Gastrocnemius medialis (tissue), 4 donors: ENCODE measurements around the gene TEX54.

ENCODE experiments used
- POLR2A ChIP-seq, 2 donors: fragments of 450-650 bp; IDR thresholded peaks; one replicate each; pipeline ENCODE4 v1.6.1; 2017; ENCODE audit warnings: antibody characterized with exemption in 2 of 2, mild to moderate bottlenecking in 2 of 2, moderate library complexity in 2 of 2
- TF ChIP-seq, protein P1 (sequence below), 5 experiments: fragments of 450-650 bp in 3 of 5; fragments of 200-600 bp in 2 of 5; sonication (generic) in 2 of 5; IDR thresholded peaks in 4 of 5; conservative IDR thresholded peaks in 1 of 5; 1 replicate in 4 of 5; 2 replicates in 1 of 5; pipeline ENCODE4 v1.5.1; 2016 to 2019; ENCODE audit warnings: antibody characterized with exemption in 5 of 5, mild to moderate bottlenecking in 3 of 5, moderate library complexity in 3 of 5

DNA sequence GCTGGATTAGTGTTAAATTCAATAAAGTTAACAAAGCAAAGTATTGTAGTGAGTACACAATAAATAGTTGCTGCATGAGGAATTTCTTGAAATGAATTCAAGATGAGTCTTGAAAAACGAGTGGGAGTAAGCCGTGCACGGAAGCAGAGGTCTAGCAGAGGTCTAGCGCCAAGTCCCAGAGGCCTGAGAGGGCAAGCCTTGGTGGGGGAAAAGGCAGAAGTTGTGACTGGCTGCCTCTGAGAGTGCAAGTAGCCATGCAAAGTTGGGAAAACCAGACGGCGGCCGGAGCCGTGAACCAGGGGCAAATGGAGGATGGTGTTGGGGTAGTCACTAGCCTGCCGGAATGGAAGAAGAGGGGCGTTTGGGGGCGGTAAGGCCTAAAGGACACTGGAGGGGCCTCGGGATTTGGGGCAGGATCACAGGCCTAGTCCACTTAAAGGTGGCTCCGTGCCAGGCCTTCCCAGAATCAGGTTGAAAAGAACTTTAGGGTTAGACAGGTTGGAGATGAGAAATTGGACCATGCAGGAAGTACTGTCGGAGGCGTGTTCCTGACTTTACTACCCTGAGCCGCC is 47.7 kb upstream of the TEX54 start:
- TF ChIP-seq, protein P1, sequence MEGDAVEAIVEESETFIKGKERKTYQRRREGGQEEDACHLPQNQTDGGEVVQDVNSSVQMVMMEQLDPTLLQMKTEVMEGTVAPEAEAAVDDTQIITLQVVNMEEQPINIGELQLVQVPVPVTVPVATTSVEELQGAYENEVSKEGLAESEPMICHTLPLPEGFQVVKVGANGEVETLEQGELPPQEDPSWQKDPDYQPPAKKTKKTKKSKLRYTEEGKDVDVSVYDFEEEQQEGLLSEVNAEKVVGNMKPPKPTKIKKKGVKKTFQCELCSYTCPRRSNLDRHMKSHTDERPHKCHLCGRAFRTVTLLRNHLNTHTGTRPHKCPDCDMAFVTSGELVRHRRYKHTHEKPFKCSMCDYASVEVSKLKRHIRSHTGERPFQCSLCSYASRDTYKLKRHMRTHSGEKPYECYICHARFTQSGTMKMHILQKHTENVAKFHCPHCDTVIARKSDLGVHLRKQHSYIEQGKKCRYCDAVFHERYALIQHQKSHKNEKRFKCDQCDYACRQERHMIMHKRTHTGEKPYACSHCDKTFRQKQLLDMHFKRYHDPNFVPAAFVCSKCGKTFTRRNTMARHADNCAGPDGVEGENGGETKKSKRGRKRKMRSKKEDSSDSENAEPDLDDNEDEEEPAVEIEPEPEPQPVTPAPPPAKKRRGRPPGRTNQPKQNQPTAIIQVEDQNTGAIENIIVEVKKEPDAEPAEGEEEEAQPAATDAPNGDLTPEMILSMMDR (IDR thresholded peaks at IDR 0.05 in 4 of 5, conservative IDR thresholded peaks at IDR 0.05 in 1 of 5), result no peak
- no peak for TF ChIP-seq POLR2A (IDR thresholded peaks at IDR 0.05)
